Superior temporal gyrus (tissue), 1 donor: Measurements from ENCODE around the gene ENPP4.
"Not testable (repeated sequence)": the region's sequence is repeated elsewhere in the genome, so short reads cannot be mapped to it uniquely, and the experiment has no call there.

Experiments used
- DNase-seq: peaks from one replicate; pipeline ENCODE4 v3.0.0-alpha.2; 2016; ENCODE audit errors: extremely low spot score

ENPP4 gene

GRCh38 chr6:46129629-46130511 is at the start of gene ENPP4:
TSS of gene ENPP4 (plus strand) at chr6:46129989. CDS start at chr6:46139584, 9,595 bp downstream.
- peak; percentile 99 for DNase-seq

GRCh38 chr6:46080111-46080510 is 49.7 kb upstream of the ENPP4 start:
- no peak for DNase-seq

GRCh38 chr6:46085688-46086087 is 44.1 kb upstream of the ENPP4 start:
- DNase-seq = not testable (repeated sequence)

- peak; percentile 91 for DNase-seq
Measured at GRCh38 chr6:46090115-46091079, 39.4 kb upstream of the ENPP4 start.

GRCh38 chr6:46091080-46091478 is 38.7 kb upstream of the ENPP4 start:
- DNase-seq = no peak

GRCh38 chr6:46095251-46095650 is 34.5 kb upstream of the ENPP4 start:
- DNase-seq = no peak

GRCh38 chr6:46097366-46097765 is 32.4 kb upstream of the ENPP4 start:
- no peak for DNase-seq

- peak; percentile 87 for DNase-seq
Measured at GRCh38 chr6:46098678-46099077, 31.1 kb upstream of the ENPP4 start.

- DNase-seq = no peak
Measured at GRCh38 chr6:46099952-46100351, 29.8 kb upstream of the ENPP4 start.

- no peak for DNase-seq
Measured at GRCh38 chr6:46102123-46102522, 27.7 kb upstream of the ENPP4 start.

- DNase-seq = no peak
Measured at GRCh38 chr6:46103441-46104115, 26.2 kb upstream of the ENPP4 start.

- no peak for DNase-seq
Measured at GRCh38 chr6:46104209-46104608, 25.6 kb upstream of the ENPP4 start.

GRCh38 chr6:46105568-46105967 is 24.2 kb upstream of the ENPP4 start:
- no peak for DNase-seq

- DNase-seq = no peak
Measured at GRCh38 chr6:46113370-46113769, 16.4 kb upstream of the ENPP4 start.

GRCh38 chr6:46115634-46116033 is 14.2 kb upstream of the ENPP4 start:
- DNase-seq = no peak

GRCh38 chr6:46116289-46116688 is 13.5 kb upstream of the ENPP4 start:
- no peak for DNase-seq

GRCh38 chr6:46118157-46118556 is 11.6 kb upstream of the ENPP4 start:
- DNase-seq = no peak

- DNase-seq = no peak
Measured at GRCh38 chr6:46118836-46119235, 11.0 kb upstream of the ENPP4 start.

- DNase-seq = not testable (repeated sequence)
Measured at GRCh38 chr6:46119679-46120078, 10.1 kb upstream of the ENPP4 start.

- no peak for DNase-seq
Measured at GRCh38 chr6:46128476-46128875, 1.3 kb upstream of the ENPP4 start.

GRCh38 chr6:46129291-46129628 is 529 bp upstream of the ENPP4 start:
- DNase-seq = peak; percentile 38

- peak; percentile 38 for DNase-seq
Measured at GRCh38 chr6:46130666-46131065, 877 bp downstream of the ENPP4 start.
